SK-N-DZ (cell line): ENCODE measurements around the gene ADAMTS17.
"Not testable (repeated sequence)": the region's sequence is repeated elsewhere in the genome, so short reads cannot be mapped to it uniquely, and the experiment has no call there.

Source experiments
- DNase-seq: peaks from one replicate; pipeline ENCODE4 v3.0.0-alpha.2; 2015; ENCODE audit warnings: low spot score

Gene ADAMTS17

DNA sequence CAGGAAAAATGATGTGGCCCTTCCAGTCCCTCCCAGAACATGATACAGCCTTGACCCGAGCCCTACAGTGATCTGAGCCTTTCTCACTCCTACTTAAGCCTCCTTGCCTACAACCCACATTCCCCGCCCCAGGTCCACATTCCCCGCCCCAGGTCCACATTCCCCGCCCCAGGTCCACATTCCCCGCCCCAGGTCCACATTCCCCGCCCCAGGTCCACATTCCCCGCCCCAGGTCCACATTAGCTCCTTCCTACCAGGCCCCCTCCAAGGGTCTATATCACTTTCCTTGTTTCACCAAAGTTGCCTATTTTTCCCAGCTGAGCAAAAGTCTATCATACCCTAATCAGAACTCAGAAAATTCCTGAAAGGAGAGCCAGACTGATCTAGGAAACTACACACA, 2.3 kb downstream of the ADAMTS17 start:
- not testable (repeated sequence) for DNase-seq

DNA sequence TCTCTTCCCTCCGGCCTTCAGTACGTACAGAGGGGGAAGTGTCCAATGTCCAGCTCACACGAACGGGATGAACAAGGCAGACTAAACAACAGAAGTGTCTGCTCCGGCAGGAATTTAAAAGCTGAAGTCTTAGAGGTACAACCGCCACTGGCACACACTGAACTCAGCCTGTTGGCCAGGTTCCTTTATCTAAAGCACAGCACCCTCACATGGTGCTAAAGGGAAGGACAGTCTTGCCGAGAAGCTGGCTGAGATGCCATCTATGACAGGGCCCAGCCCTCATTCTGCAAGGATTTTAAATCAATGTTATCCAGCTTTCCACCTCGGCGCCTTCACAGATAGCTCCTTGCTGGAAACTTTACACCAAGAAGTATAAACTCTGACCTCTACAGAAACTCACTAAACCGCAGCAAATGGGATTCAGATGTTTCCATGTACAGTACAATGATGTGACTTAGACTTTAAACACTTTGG, 2.8 kb downstream of the ADAMTS17 start:
- peak; percentile 71 for DNase-seq

DNA sequence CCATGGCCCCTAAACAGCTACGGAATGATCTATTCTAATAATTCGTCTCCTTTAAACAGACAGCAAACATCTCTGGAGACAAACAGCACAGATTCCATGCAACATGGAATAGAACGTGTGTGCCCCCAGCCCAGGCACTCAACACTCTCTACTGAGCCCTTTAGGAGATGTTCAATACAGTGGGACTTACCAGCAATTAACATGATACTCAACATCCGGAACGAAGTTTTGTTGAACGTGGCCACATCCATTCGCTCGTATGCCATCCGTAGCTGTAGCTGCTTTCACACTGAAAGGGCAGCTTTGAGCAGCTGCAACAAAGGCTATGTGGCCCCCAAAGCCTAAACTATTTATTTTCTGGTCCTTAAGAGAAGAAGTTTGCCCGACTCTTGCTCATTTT, 3.5 kb downstream of the ADAMTS17 start:
- no peak for DNase-seq

- no peak for DNase-seq
These were observed 4.4 kb downstream of the ADAMTS17 start for GRCh38 chr15:100337096-100338044.

- DNase-seq, result no peak
These were observed 5.7 kb downstream of the ADAMTS17 start for GRCh38 chr15:100336061-100336460.

DNA sequence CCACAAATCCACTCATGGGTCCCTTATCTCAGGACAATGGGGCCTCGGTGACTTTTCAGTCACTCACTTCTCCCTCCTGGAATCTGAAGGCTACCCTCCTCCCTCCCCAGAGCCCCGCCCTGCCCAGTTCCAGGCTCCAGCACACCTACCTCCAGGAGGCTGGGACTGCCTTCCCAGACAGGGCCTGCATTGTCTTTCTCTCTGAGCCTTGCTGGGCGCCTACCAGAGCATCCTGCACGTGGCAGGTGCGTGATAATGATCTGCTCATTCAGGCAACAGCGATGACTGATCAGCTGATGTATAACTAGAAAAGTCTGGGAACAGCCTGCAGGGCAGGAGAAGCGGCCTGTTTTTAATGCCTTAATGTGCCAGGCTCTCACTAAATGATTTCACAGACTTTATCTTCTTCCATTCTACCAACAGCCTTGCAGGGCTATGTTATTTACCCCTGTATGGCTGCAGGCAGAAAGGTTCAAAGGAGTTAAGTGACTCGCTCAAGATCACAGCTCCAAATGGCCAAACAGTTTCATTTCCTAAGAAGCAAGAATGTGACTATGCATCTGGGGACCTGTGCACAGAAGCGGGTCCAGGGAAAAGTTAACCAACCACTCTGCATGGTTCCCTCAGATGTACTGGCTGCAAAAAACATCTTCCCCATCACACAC, 6.3 kb downstream of the ADAMTS17 start:
- peak; percentile 95 for DNase-seq

DNA sequence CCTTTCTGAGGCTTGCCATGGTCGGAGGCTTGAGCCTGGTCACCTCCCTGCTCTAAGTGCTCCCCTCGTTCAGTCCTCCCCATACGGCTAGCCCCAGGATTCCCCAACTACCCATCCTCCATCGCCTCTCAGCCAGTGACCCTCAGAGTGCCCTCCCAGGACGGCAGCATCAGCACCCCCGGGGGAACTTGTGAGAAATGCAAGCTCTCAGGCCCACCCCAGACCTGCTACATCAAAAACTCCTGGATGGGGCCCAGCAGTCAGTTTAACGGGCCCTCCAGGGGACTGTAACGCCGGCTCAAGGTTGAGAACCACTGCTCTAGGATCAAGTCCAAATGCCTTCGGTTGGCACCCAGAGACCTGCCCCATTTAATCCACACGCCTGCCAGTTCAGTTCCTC, 6.9 kb downstream of the ADAMTS17 start:
- DNase-seq, result no peak

DNA sequence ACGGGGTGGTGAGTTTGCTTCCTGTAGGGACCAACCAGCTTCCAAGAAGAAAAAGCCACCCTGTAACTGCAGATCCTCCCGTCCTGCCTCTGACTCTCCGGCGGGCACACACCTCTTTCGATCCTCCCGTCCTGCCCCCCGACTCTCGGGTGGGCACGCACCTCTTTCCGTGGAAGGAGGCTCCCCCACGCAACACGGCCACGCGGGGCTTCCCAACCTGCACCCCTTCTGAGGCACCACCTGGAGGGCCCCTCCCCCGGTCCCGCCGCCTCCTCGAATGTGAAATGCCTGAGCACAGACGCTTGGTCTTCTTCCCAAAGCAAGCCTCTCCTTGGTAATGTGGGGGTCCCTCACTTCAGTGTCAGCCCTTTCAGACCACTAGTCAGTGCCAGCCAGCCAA, 7.3 kb downstream of the ADAMTS17 start:
- no peak for DNase-seq

GRCh38 chr15:100334015-100334414, 7.8 kb downstream of the ADAMTS17 start:
- DNase-seq, result no peak

DNA sequence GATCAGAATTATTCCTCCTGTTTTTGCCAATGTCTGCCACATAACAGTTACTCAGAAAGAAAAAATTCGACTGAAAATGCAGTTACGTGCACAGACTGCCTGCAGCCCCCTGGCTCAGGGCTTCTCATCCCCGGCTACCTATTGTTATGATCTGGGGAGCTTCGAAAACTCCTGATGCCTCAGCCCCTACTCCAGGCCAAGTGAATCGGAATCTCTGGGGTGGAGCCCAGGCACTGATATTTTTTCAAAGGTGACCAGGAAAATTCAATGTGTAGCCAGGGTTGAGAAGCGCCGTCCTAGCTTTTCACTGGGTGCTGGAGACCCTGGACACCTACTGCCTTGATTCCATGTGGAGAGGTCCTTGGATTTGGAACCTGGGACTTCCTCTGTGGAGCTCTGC, 8.5 kb downstream of the ADAMTS17 start:
- DNase-seq, result no peak

DNA sequence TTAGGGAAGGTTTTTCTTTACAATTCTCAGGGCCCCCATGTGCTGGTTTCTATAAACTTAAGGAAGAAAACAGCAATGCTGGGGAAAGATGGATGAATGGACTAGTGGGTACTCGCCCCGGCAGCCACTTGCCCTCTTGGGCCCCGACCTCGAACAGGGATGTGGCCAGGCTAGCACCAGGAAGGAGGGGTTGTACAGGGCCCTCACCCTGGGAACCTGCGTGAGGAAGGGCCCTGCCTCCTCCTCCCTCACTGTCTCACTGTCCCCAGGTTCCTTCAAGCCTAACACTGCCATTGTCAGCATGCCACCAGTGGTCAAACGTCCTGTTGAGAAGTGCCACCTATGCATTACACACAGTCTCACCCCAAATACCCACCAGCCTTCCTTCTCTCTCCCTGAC, 9.1 kb downstream of the ADAMTS17 start:
- DNase-seq, result no peak

- no peak for DNase-seq
These were observed 9.5 kb downstream of the ADAMTS17 start for GRCh38 chr15:100332231-100332630.

- no peak for DNase-seq
These were observed 11.1 kb downstream of the ADAMTS17 start for GRCh38 chr15:100330629-100331215.

DNA sequence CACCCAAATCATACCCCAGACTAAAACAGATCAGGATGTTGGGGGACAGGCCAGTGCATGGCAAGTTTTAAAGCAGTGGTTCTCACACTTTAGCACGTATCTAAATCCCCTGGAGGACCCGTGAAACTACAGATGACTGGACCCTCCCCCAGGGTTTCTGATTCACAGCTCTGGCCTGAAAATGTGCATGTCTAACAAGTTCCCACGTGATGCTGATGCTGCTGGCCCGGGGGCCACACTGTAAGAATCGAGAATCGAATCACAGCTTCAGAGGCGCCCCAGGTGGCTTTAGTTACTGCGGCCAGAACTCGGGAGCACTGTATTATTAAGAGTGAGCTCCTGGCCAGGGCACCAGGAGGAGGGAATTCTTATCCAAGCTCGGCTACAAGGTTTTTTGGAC, 11.6 kb downstream of the ADAMTS17 start:
- DNase-seq, result no peak

GRCh38 chr15:100328796-100329195, 13.0 kb downstream of the ADAMTS17 start:
- no peak for DNase-seq

DNA sequence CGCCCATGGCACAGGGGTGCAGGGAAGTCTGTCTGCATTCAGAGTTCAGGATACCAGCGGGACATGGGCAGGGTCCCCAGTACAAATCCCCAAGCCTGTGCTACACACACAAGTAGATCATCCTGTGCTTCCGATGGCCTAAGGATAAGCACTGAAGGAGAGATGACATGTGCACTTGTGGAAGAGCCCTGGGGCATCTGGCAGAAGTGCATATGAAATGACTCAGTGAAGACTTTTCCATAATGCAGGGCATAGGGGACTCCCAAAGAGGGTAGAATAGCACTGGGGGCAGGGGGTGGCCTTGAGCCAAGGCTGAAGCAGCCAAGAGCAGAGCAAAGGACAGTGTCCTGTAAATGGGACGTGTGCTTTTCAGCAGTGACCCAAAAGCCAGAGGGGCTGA, 22.9 kb downstream of the ADAMTS17 start:
- no peak for DNase-seq

- no peak for DNase-seq
These were observed 26.9 kb downstream of the ADAMTS17 start for GRCh38 chr15:100314809-100315400.

DNA sequence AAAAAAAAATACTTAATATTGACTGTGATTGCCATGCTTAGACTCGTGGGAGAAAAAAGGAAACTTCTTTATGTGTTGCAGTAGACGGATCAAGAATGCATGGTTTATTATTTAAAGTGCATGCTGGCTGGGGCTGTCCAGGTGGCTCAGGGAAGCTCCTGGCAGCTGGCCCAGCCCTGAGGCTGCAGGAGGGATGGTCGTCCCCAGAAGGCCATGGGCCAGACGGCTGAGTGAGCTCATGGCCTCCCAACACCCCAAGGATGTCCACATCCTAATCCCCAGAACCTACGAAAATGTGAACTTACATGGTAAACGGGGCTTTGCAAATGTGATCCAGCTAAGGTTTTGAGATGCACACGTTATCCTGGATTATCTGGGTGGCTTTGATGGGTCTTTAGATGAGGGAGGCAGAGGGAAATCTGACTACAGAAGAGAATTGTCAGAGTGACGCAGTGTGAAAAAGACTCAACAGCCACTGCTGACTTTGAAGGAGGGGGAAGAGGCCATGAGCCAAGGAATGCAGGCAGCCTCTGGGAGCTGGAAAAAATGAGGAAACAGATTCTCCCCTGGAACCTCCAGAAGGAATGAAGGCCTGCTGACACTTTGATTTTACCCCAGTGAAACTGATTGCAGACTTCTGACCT, 29.8 kb downstream of the ADAMTS17 start:
- DNase-seq, result no peak

DNA sequence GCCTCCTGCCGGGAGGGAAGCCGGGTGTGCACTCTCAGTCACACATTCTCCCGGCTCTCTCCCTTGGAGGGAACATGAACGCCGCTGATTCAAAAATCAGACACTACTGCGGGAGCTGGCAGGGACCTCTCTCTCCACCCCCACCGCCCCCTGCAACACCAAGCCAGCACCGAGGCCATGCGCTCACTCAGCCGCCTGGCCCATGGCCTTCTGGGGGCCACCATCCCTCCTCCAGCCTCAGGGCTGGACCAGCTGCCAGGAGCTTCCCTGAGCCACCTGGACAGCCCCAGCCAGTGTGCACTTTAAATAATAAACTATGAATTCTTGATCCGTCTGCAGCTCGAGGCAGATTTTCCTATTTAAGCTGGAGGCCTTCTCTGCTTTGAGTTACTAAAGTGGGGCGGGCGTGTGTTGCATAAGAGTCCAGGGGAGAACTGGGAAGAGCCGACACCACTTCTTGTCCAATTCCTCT, 30.6 kb downstream of the ADAMTS17 start:
- no peak for DNase-seq

DNA sequence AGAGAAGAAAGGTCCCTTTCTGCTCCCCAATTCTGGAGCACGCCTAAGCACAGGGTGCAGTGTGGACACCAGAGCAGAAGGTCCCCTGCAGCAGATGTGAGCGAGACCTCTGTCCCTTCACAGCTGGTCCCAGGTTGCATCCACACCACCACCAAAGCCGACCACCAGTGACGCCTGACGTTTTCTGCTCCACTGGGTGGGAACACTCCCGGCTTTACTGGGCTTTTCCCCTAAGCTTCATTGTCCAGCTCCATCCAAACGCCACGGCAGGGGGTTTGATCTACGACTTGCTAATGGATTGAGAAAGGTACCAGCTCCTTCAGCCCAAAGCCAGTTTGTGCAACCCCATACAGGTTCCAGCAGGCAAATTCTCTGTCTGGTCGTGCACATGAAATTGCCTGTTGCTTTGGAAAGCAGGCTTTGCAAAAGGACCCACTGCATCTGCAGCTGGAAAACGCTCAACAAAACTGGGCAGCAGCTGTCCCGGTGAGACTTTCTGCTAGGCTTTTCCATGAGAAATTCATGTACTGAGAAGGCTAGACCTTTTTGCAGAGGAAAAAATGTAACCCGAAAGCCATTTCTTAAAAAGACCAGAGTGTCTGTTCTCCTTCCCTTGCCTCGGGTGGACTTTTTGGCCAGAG, 31.1 kb downstream of the ADAMTS17 start:
- DNase-seq, result no peak

GRCh38 chr15:100310041-100310405, 31.8 kb downstream of the ADAMTS17 start:
- no peak for DNase-seq
